ENCODE data around the gene EEIG2. TPM values are rescaled to one million over a fixed set of nuclear protein-coding genes. Genes with fewer than 3 reads are reported as not detected.
"Not testable (repeated sequence)": the region's sequence is repeated elsewhere in the genome, so short reads cannot be mapped to it uniquely, and the experiment has no call there.

Gene EEIG2
- total RNA-seq, 2 experiments from 2014 or later: 11.9 to 16.4 TPM

- H3K36me3 Mint-ChIP-seq: no peaks in the 10 kb centered on the region
- H3K27ac Mint-ChIP-seq: no peak overlapping the region
- H3K4me3 Mint-ChIP-seq: no peak overlapping the region
- CTCF ChIA-PET: no interaction called here
- peaks cover under 1% of the 10 kb centered on the region for H3K9me3 Mint-ChIP-seq (ENCODE audit: low read depth)
- H3K27me3 Mint-ChIP-seq: peaks cover 15% of the 10 kb centered on the region
- DNase-seq (no peak), ATAC-seq (no peak)
- H3K4me1 Mint-ChIP-seq: peaks cover 8% of the 10 kb centered on the region
Measured at GRCh38 chr1:108532730-108533129, 27.2 kb upstream of the EEIG2 start.

GRCh38 chr1:108533351-108534083 is 26.4 kb upstream of the EEIG2 start:
- no peaks in the 10 kb centered on the region for H3K9me3 Mint-ChIP-seq (ENCODE audit: low read depth)
- DNase-seq: no peak
- ATAC-seq: no peak
- H3K4me3 Mint-ChIP-seq: no peak overlapping the region
- peaks cover 8% of the 10 kb centered on the region for H3K4me1 Mint-ChIP-seq
- H3K36me3 Mint-ChIP-seq: no peaks in the 10 kb centered on the region
- peaks cover 22% of the 10 kb centered on the region for H3K27me3 Mint-ChIP-seq
- CTCF ChIA-PET: no interaction called here
- H3K27ac Mint-ChIP-seq: no peak overlapping the region

- Mint-ChIP-seq H3K4me1 (peaks cover 8% of the 10 kb centered on the region), H3K4me3 (no peak overlapping the region), H3K27ac (no peak overlapping the region), H3K27me3 (peaks cover 29% of the 10 kb centered on the region), H3K36me3 (no peaks in the 10 kb centered on the region), H3K9me3 (ENCODE audit: low read depth) (no peaks in the 10 kb centered on the region)
- CTCF ChIA-PET: no interaction called here
- no peak for ATAC-seq
- no peak for DNase-seq
Measured at GRCh38 chr1:108534759-108535158, 25.1 kb upstream of the EEIG2 start.

- H3K9me3 Mint-ChIP-seq (ENCODE audit: low read depth); H3K27ac Mint-ChIP-seq; H3K4me3 Mint-ChIP-seq; CTCF ChIA-PET; H3K4me1 Mint-ChIP-seq; ATAC-seq; DNase-seq; H3K36me3 Mint-ChIP-seq: not testable (repeated sequence)
- peaks cover 29% of the 10 kb centered on the region for H3K27me3 Mint-ChIP-seq
Measured at GRCh38 chr1:108535315-108535897, 24.5 kb upstream of the EEIG2 start.

- H3K4me1 Mint-ChIP-seq; DNase-seq; H3K36me3 Mint-ChIP-seq; H3K4me3 Mint-ChIP-seq; CTCF ChIA-PET; ATAC-seq; H3K27ac Mint-ChIP-seq; H3K9me3 Mint-ChIP-seq (ENCODE audit: low read depth): not testable (repeated sequence)
- H3K27me3 Mint-ChIP-seq: peaks cover 29% of the 10 kb centered on the region
Measured at GRCh38 chr1:108536021-108536420, 23.9 kb upstream of the EEIG2 start.

- DNase-seq: not testable (repeated sequence)
Measured at GRCh38 chr1:108536791-108537190, 23.1 kb upstream of the EEIG2 start.

GRCh38 chr1:108537976-108538375 is 21.9 kb upstream of the EEIG2 start:
- no peak overlapping the region for H3K27ac Mint-ChIP-seq
- ATAC-seq (no peak), DNase-seq (no peak)
- no peaks in the 10 kb centered on the region for H3K9me3 Mint-ChIP-seq (ENCODE audit: low read depth)
- H3K4me1 Mint-ChIP-seq: peaks cover 8% of the 10 kb centered on the region
- H3K27me3 Mint-ChIP-seq: peaks cover 33% of the 10 kb centered on the region
- H3K36me3 Mint-ChIP-seq: no peaks in the 10 kb centered on the region
- CTCF ChIA-PET: no interaction called here
- no peak overlapping the region for H3K4me3 Mint-ChIP-seq

More at GRCh38 chr1:108536791-108537190, 23.1 kb upstream of the EEIG2 start:
- H3K27ac Mint-ChIP-seq; ATAC-seq; CTCF ChIA-PET; H3K4me1 Mint-ChIP-seq; H3K4me3 Mint-ChIP-seq; H3K36me3 Mint-ChIP-seq; H3K9me3 Mint-ChIP-seq (ENCODE audit: low read depth): not testable (repeated sequence)
- peaks cover 29% of the 10 kb centered on the region for H3K27me3 Mint-ChIP-seq

- DNase-seq: no peak
- Mint-ChIP-seq H3K4me3 (no peak overlapping the region), H3K4me1 (no peaks in the 10 kb centered on the region), H3K9me3 (ENCODE audit: low read depth) (no peaks in the 10 kb centered on the region), H3K36me3 (no peaks in the 10 kb centered on the region), H3K27me3 (peaks cover 41% of the 10 kb centered on the region), H3K27ac (no peak overlapping the region)
- ATAC-seq: no peak
- CTCF ChIA-PET: no interaction called here
Measured at GRCh38 chr1:108540977-108541376, 18.9 kb upstream of the EEIG2 start.

- Mint-ChIP-seq H3K4me1 (no peaks in the 10 kb centered on the region), H3K27ac (no peak overlapping the region), H3K36me3 (peaks cover 2% of the 10 kb centered on the region), H3K9me3 (ENCODE audit: low read depth) (no peaks in the 10 kb centered on the region), H3K4me3 (no peak overlapping the region), H3K27me3 (peaks cover 46% of the 10 kb centered on the region)
- no peak for ATAC-seq
- no peak for DNase-seq
- CTCF ChIA-PET: no interaction called here
Measured at GRCh38 chr1:108541861-108542260, 18.0 kb upstream of the EEIG2 start.

- H3K9me3 Mint-ChIP-seq (ENCODE audit: low read depth); H3K4me1 Mint-ChIP-seq; H3K36me3 Mint-ChIP-seq; ATAC-seq; H3K27ac Mint-ChIP-seq; H3K4me3 Mint-ChIP-seq; CTCF ChIA-PET; DNase-seq: not testable (repeated sequence)
- H3K27me3 Mint-ChIP-seq: peaks cover 31% of the 10 kb centered on the region
Measured at GRCh38 chr1:108547493-108547892, 12.4 kb upstream of the EEIG2 start.

GRCh38 chr1:108551137-108551862 is 8.6 kb upstream of the EEIG2 start:
- no peak overlapping the region for H3K4me3 Mint-ChIP-seq
- ATAC-seq: peak; percentile 66

GRCh38 chr1:108553905-108554304 is 6.0 kb upstream of the EEIG2 start:
- DNase-seq (no peak), ATAC-seq (no peak)
- H3K9me3 Mint-ChIP-seq (ENCODE audit: low read depth): no peaks in the 10 kb centered on the region
- H3K4me1 Mint-ChIP-seq: peaks cover 8% of the 10 kb centered on the region
- no peaks in the 10 kb centered on the region for H3K36me3 Mint-ChIP-seq
- no peak overlapping the region for H3K27ac Mint-ChIP-seq
- H3K4me3 Mint-ChIP-seq: no peak overlapping the region
- peaks cover 9% of the 10 kb centered on the region for H3K27me3 Mint-ChIP-seq
- CTCF ChIA-PET: no interaction called here

More at GRCh38 chr1:108551137-108551862, 8.6 kb upstream of the EEIG2 start:
- no peak for DNase-seq
- CTCF ChIA-PET: interaction anchor here (2.4 kb wide), 1 partner anchor 10 kb away, joined by 13 read pairs; the partner anchor contains the start of gene EEIG2
- no peaks in the 10 kb centered on the region for H3K9me3 Mint-ChIP-seq (ENCODE audit: low read depth)
- H3K27ac Mint-ChIP-seq: no peak overlapping the region
- peaks cover 11% of the 10 kb centered on the region for H3K27me3 Mint-ChIP-seq
- peaks cover 5% of the 10 kb centered on the region for H3K4me1 Mint-ChIP-seq
- peaks cover 2% of the 10 kb centered on the region for H3K36me3 Mint-ChIP-seq

- ATAC-seq (no peak), DNase-seq (no peak)
- CTCF ChIA-PET: interaction anchor here (1.1 kb wide), 1 partner anchor 92 kb away, joined by 3 read pairs; no protein-coding TSS in a partner anchor
- H3K27me3 Mint-ChIP-seq: peaks cover 5% of the 10 kb centered on the region
- no peaks in the 10 kb centered on the region for H3K9me3 Mint-ChIP-seq (ENCODE audit: low read depth)
- no peak overlapping the region for H3K4me3 Mint-ChIP-seq
- no peak overlapping the region for H3K27ac Mint-ChIP-seq
- peaks cover 16% of the 10 kb centered on the region for H3K4me1 Mint-ChIP-seq
- H3K36me3 Mint-ChIP-seq: no peaks in the 10 kb centered on the region
Measured at GRCh38 chr1:108554682-108555427, 5.0 kb upstream of the EEIG2 start.
